ENCODE results near the gene PHACTR4.

DNA sequence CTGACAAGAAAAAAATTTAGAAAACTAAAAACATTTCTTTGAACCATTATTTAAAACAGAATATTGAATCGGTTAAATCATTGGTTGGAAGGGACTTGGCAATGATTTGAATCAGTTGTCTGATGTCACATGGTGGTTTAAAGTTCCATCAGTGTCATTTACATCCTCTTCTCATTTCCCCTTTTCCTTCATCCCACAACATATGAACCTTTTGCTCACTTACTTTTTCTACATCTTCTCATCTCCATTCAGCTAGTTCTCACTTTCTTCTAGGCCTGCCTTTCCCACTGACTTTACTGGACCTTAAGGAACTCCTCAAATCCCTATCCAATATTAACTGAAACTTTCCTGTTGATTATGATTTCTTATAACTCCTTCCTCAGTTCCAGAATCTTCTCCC, 58.5 kb downstream of the PHACTR4 start:
- TF ChIP-seq, protein P1, sequence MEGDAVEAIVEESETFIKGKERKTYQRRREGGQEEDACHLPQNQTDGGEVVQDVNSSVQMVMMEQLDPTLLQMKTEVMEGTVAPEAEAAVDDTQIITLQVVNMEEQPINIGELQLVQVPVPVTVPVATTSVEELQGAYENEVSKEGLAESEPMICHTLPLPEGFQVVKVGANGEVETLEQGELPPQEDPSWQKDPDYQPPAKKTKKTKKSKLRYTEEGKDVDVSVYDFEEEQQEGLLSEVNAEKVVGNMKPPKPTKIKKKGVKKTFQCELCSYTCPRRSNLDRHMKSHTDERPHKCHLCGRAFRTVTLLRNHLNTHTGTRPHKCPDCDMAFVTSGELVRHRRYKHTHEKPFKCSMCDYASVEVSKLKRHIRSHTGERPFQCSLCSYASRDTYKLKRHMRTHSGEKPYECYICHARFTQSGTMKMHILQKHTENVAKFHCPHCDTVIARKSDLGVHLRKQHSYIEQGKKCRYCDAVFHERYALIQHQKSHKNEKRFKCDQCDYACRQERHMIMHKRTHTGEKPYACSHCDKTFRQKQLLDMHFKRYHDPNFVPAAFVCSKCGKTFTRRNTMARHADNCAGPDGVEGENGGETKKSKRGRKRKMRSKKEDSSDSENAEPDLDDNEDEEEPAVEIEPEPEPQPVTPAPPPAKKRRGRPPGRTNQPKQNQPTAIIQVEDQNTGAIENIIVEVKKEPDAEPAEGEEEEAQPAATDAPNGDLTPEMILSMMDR (IDR thresholded peaks at IDR 0.05): no peak
- TF ChIP-seq POLR2A (IDR thresholded peaks at IDR 0.05): no peak

Measured in ovary (tissue), 3 donors.